K562 (cell line): ENCODE results near the gene BLVRA. TPM values are rescaled to one million over a fixed set of nuclear protein-coding genes. Genes with fewer than 3 reads are reported as not detected.

Source experiments
- CHD1 ChIP-seq: fragments of 200-600 bp; sonication (generic); IDR thresholded peaks from one replicate; pipeline ENCODE4 v1.6.1; 2012; ENCODE audit warnings: mild to moderate bottlenecking, moderate library complexity, low read length, inconsistent platforms
- FOXJ3 ChIP-seq: sonication (generic); formaldehyde crosslinking; IDR thresholded peaks from 2 replicates; pipeline ENCODE4 v1.4.0; 2020; ENCODE audit warnings: mild to moderate bottlenecking, missing genetic modification reagents
- KDM1A ChIP-seq, 2 experiments: fragments of 450-650 bp; IDR thresholded peaks; 2 replicates each; pipeline ENCODE4 v1.6.1; 2016; ENCODE audit warnings: mild to moderate bottlenecking in 2 of 2
- ZKSCAN8 ChIP-seq: fragments of 200-800 bp; sonication (Bioruptor generic); IDR thresholded peaks from 2 replicates; pipeline ENCODE4 v1.6.1; 2016; ENCODE audit warnings: missing genetic modification characterization, missing compliant biosample characterization
- polyA plus RNA-seq, 8 experiments: library from polyadenylated mRNA; depleted of rRNA in 4 of 8; stranded (reverse) in 5 of 8; unstranded in 3 of 8; fragments of >200 nt; fragmentation: Nextera tagmentation in 2 of 8; fragmentation: Illumina TruSeq in 1 of 8; extraction: Ambion mirVana in 2 of 8; extraction: Trizol in 1 of 8; gene quantifications; 2 replicates each; pipeline versions ENCODE4 v1.2.1 to v1.2.3, GENCODE V29; 2011 to 2014; ENCODE audit warnings: inconsistent platforms in 1 of 8, missing spikeins in 1 of 8
- total RNA-seq, 7 experiments: library from RNA; depleted of rRNA in 6 of 7; stranded (reverse); fragments of >200 nt in 6 of 7; fragmentation: Illumina TruSeq in 2 of 7; extraction: Trizol in 2 of 7; gene quantifications; 2 replicates each; pipeline versions ENCODE4 v1.2.1 to v1.2.3, GENCODE V29; 2011 to 2021; ENCODE audit warnings: low replicate concordance in 1 of 7
- TF ChIP-seq, protein P1 (sequence below): fragments of 450-650 bp; formaldehyde crosslinking; IDR thresholded peaks from 2 replicates; pipeline ENCODE4 v1.4.0; 2022; ENCODE audit warnings: missing genetic modification characterization
- TF ChIP-seq, protein P2 (sequence below): fragments of 250-450 bp; sonication (Bioruptor Pico); IDR thresholded peaks from 2 replicates; pipeline ENCODE4 v1.4.0; 2020; ENCODE audit warnings: mild to moderate bottlenecking, moderate library complexity
- TF ChIP-seq, protein P3 (sequence below), 2 experiments: fragments of 250-450 bp in 1 of 2; fragments of 450-650 bp in 1 of 2; sonication (Bioruptor Pico) in 1 of 2; IDR thresholded peaks; 2 replicates each; pipeline versions ENCODE4 v1.6.1 to v1.8.0; 2016 to 2021; ENCODE audit warnings: mild to moderate bottlenecking in 2 of 2, moderate library complexity in 2 of 2, missing compliant biosample characterization in 1 of 2, missing genetic modification characterization in 1 of 2
- TF ChIP-seq, protein P4 (sequence below): sonication (generic); formaldehyde crosslinking; IDR thresholded peaks from 2 replicates; pipeline ENCODE4 v1.8.0; 2022; ENCODE audit warnings: mild to moderate bottlenecking, missing genetic modification reagents
- TF ChIP-seq, protein P5 (sequence below), 2 experiments: fragments of 200-800 bp in 1 of 2; sonication (Bioruptor generic) in 1 of 2; sonication (generic) in 1 of 2; formaldehyde crosslinking in 1 of 2; IDR thresholded peaks in 1 of 2; conservative IDR thresholded peaks in 1 of 2; 2 replicates each; pipeline versions ENCODE4 v1.5.0 to v1.6.1; 2016 to 2020; ENCODE audit warnings: missing compliant biosample characterization in 1 of 2, missing genetic modification characterization in 1 of 2, missing genetic modification reagents in 1 of 2
- TF ChIP-seq, protein P6 (sequence below): sonication (generic); formaldehyde crosslinking; IDR thresholded peaks from 2 replicates; pipeline ENCODE4 v1.8.0; 2023; ENCODE audit warnings: missing genetic modification reagents, mild to moderate bottlenecking, borderline replicate concordance

BLVRA gene
- total and polyA plus RNA-seq, 9 of the 15 experiments (the other 6 are each of a cell fraction or from before 2014, with no cell fraction given) = 48.5 to 147 (median 61.5) TPM

DNA sequence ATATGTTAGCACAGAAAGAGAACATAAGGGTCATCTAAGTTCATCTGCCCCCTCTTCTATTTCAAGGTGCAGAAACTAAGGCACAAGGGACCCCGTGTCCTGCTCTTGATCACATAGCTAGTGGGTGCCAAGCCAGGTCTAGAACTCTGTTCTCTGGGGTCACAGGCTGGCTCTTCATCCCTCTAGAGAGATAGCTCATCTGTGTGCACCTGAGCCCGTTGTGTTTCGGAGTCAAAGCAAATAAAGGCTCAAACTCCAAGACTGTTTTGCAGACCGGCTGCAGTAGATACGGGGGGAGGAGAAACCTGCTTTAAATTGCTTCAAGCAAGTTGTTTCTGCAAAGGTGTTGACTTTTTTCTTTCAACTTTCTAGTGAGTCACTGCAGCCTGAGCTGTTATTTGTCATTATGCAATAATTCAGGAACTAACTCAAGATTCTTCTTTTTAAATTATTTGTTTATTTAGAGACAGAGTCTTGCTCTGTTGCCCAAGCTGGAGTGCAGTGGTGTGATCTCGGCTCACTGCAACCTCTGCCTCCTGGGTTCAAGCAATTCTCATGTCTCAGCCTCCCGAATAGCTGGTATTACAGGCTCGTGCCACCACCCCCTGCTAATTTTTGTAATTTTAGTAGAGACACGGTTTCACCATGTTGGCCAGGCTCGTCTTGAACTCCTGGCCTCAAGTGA, 6.5 kb downstream of the BLVRA start (continued):
- TF ChIP-seq, protein P1, sequence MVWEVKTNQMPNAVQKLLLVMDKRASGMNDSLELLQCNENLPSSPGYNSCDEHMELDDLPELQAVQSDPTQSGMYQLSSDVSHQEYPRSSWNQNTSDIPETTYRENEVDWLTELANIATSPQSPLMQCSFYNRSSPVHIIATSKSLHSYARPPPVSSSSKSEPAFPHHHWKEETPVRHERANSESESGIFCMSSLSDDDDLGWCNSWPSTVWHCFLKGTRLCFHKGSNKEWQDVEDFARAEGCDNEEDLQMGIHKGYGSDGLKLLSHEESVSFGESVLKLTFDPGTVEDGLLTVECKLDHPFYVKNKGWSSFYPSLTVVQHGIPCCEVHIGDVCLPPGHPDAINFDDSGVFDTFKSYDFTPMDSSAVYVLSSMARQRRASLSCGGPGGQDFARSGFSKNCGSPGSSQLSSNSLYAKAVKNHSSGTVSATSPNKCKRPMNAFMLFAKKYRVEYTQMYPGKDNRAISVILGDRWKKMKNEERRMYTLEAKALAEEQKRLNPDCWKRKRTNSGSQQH (CRISPR knock-in tag) = no peak
- no peak for TF ChIP-seq KDM1A (IDR thresholded peaks at IDR 0.05)
- TF ChIP-seq, protein P2, sequence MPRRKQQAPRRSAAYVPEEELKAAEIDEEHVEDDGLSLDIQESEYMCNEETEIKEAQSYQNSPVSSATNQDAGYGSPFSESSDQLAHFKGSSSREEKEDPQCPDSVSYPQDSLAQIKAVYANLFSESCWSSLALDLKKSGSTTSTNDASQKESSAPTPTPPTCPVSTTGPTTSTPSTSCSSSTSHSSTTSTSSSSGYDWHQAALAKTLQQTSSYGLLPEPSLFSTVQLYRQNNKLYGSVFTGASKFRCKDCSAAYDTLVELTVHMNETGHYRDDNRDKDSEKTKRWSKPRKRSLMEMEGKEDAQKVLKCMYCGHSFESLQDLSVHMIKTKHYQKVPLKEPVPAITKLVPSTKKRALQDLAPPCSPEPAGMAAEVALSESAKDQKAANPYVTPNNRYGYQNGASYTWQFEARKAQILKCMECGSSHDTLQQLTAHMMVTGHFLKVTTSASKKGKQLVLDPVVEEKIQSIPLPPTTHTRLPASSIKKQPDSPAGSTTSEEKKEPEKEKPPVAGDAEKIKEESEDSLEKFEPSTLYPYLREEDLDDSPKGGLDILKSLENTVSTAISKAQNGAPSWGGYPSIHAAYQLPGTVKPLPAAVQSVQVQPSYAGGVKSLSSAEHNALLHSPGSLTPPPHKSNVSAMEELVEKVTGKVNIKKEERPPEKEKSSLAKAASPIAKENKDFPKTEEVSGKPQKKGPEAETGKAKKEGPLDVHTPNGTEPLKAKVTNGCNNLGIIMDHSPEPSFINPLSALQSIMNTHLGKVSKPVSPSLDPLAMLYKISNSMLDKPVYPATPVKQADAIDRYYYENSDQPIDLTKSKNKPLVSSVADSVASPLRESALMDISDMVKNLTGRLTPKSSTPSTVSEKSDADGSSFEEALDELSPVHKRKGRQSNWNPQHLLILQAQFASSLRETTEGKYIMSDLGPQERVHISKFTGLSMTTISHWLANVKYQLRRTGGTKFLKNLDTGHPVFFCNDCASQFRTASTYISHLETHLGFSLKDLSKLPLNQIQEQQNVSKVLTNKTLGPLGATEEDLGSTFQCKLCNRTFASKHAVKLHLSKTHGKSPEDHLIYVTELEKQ (CRISPR knock-in tag) = no peak
- TF ChIP-seq, protein P3, sequence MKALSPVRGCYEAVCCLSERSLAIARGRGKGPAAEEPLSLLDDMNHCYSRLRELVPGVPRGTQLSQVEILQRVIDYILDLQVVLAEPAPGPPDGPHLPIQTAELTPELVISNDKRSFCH (CRISPR knock-in tag; IDR thresholded peaks at IDR 0.05) = no peak
- TF ChIP-seq, protein P3 (tag; IDR thresholded peaks at IDR 0.05) = no peak
- TF ChIP-seq, protein P4, sequence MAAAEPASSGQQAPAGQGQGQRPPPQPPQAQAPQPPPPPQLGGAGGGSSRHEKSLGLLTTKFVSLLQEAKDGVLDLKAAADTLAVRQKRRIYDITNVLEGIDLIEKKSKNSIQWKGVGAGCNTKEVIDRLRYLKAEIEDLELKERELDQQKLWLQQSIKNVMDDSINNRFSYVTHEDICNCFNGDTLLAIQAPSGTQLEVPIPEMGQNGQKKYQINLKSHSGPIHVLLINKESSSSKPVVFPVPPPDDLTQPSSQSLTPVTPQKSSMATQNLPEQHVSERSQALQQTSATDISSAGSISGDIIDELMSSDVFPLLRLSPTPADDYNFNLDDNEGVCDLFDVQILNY (CRISPR knock-in tag) = no peak
- TF ChIP-seq, protein P5, sequence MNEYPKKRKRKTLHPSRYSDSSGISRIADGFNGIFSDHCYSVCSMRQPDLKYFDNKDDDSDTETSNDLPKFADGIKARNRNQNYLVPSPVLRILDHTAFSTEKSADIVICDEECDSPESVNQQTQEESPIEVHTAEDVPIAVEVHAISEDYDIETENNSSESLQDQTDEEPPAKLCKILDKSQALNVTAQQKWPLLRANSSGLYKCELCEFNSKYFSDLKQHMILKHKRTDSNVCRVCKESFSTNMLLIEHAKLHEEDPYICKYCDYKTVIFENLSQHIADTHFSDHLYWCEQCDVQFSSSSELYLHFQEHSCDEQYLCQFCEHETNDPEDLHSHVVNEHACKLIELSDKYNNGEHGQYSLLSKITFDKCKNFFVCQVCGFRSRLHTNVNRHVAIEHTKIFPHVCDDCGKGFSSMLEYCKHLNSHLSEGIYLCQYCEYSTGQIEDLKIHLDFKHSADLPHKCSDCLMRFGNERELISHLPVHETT (CRISPR knock-in tag; conservative IDR thresholded peaks at IDR 0.05 in 1 of 2, IDR thresholded peaks at IDR 0.05 in 1 of 2) = no peak
- no peak for TF ChIP-seq CHD1
- TF ChIP-seq, protein P6, sequence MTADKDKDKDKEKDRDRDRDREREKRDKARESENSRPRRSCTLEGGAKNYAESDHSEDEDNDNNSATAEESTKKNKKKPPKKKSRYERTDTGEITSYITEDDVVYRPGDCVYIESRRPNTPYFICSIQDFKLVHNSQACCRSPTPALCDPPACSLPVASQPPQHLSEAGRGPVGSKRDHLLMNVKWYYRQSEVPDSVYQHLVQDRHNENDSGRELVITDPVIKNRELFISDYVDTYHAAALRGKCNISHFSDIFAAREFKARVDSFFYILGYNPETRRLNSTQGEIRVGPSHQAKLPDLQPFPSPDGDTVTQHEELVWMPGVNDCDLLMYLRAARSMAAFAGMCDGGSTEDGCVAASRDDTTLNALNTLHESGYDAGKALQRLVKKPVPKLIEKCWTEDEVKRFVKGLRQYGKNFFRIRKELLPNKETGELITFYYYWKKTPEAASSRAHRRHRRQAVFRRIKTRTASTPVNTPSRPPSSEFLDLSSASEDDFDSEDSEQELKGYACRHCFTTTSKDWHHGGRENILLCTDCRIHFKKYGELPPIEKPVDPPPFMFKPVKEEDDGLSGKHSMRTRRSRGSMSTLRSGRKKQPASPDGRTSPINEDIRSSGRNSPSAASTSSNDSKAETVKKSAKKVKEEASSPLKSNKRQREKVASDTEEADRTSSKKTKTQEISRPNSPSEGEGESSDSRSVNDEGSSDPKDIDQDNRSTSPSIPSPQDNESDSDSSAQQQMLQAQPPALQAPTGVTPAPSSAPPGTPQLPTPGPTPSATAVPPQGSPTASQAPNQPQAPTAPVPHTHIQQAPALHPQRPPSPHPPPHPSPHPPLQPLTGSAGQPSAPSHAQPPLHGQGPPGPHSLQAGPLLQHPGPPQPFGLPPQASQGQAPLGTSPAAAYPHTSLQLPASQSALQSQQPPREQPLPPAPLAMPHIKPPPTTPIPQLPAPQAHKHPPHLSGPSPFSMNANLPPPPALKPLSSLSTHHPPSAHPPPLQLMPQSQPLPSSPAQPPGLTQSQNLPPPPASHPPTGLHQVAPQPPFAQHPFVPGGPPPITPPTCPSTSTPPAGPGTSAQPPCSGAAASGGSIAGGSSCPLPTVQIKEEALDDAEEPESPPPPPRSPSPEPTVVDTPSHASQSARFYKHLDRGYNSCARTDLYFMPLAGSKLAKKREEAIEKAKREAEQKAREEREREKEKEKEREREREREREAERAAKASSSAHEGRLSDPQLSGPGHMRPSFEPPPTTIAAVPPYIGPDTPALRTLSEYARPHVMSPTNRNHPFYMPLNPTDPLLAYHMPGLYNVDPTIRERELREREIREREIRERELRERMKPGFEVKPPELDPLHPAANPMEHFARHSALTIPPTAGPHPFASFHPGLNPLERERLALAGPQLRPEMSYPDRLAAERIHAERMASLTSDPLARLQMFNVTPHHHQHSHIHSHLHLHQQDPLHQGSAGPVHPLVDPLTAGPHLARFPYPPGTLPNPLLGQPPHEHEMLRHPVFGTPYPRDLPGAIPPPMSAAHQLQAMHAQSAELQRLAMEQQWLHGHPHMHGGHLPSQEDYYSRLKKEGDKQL = no peak
- TF ChIP-seq ZKSCAN8 (CRISPR knock-in tag) = no peak
- TF ChIP-seq FOXJ3 (CRISPR knock-in tag) = no peak
